HG03135 (cell line): ENCODE results near the gene PEAK1.
"Not testable (repeated sequence)": the region's sequence is repeated elsewhere in the genome, so short reads cannot be mapped to it uniquely, and the experiment has no call there.

ENCODE experiments used
- ATAC-seq: cut with Tn5 transposase; IDR thresholded peaks from one replicate; pipeline ENCODE4 v1.9.1; 2021; ENCODE audit warnings: mild to moderate bottlenecking, moderate library complexity; ENCODE audit not compliant: unreplicated experiment

The PEAK1 gene

DNA sequence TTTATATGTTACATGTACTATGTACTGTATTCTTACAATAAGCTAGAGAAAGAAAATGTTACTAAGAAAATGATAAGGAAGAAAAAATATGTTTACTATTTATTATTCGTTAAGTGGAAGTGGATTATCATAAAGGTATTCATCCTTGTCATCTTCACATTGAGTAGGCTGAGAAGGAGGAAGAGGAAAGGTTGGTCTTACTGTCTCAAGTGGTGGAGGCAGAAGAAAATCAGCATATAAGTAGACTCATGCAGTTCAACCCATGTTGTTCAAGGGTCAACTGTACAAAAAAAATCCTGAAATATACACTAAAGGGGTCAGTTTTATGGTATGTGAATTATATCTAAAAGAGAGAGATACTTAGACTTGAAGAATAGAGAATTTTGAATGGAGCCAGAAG, 6.5 kb upstream of the PEAK1 start:
- ATAC-seq: no peak

DNA sequence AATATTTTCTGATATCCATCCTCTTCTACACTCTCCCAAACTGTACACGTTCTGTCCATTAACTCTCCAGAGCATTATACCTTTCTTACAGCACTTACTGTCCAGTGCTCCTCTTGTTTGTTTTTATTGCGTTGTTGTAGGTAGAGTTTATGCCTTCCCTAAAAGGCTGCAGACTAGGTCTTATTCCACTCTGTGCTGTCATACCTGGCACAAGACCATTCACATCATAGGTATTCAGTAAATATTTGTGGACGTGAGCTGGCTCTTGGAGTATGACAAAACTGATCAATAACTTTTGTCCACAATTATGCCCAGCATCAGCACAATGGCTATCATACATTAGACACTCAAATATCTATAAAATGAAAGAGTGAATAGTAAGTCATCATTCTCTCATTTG, 5.2 kb upstream of the PEAK1 start:
- ATAC-seq: no peak

DNA sequence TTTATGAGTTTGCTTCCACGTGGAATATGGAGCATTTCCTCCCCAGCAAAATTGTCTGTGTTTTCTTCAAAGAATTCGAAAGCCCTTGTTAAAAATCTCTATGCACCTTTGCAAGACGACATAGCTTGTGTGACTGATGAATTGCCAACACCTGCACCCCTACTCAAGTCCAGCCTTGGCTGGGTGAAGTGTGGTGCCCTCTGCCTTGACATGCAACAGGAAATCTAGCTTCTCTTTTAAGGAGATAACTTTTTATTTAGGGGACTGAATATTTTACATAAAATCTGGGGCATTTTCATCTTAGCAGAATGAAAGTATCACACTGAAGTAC, 1.4 kb upstream of the PEAK1 start:
- no peak for ATAC-seq

DNA sequence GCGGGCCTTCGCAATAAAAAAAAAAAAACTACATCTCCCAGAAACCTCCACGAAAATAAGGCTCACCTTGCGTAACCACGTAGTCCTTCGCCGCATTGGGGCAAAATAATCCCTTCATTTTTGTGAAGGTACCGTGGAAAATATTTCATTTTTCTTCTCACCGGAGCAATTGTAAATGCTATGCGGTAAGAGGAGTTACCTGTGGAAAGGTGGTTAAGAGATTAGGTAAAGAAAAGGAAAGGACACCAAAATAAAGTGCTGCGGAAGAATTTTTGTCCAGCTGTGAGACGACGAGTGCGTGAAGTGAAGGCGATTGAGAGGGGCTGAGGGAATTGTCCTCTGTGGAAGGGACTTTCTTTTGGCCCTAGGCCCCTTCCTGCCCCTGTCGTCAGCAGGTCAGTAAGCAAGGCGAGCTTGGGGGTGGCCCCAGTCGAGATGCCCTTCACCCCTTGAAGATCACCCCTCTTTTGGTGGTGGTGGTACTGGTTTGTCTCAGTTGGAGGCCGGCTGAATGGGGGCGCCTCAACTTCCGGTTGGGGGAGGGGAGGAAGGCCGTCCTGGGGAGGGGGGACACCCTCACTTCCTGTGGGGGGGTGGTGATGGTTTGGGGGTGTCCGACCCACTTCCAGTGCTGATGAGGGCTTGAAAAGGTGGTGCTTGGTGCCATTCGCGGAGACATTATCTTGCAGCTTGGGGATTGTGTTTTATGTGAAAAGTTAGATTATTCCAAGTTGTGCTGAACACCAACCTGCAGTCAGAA, 886 bp upstream of the PEAK1 start, which contains the start of gene HMG20A:
Gene HMG20A (plus strand): TSS at position 279 of the 760 bp plus-strand sequence. CDS start 37,520 bp downstream, outside the sequence.
- peak; percentile 46 for ATAC-seq

DNA sequence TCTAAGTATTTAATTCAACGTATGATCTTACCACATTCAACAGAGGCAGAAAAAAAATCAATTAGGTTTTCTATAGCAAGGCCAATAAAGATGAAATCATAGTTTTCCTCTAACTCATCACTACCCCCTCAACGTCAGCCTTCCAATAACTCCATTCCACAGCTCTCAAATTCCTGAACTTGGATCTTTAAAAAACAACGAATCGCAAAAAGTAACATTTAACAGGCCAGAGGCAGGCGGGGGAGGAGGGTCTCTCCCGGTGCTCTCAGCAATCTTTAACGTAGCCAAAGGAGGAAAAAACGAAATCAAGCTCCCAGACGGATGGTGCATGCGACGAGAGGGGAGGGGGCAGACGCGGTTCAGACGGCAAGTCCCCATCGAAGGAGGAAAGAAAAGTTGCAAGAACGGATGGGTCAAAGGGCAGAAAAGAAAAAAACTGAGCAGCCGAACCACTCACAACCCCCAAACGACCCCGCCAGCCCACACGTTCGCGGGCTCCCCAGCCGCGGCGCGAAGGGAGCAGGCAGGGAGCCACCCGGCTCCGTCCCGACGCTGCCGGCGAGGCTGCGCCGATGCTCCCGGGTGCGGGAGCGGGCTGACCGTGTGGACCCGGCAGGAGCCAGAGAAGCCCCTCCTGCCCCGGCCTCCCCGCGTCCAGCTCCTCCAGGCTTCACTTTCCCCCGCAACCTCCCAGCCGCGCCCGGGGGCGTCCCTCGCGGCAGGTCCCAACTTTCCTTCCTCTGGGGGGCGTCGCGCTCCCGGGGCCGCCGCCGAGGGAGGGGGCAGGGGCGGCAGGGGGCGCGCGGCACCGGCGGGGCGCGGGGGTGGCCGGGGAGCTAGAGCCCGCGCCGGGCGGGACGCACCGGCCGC, 703 bp downstream of the PEAK1 start:
- peak; percentile 8 for ATAC-seq

DNA sequence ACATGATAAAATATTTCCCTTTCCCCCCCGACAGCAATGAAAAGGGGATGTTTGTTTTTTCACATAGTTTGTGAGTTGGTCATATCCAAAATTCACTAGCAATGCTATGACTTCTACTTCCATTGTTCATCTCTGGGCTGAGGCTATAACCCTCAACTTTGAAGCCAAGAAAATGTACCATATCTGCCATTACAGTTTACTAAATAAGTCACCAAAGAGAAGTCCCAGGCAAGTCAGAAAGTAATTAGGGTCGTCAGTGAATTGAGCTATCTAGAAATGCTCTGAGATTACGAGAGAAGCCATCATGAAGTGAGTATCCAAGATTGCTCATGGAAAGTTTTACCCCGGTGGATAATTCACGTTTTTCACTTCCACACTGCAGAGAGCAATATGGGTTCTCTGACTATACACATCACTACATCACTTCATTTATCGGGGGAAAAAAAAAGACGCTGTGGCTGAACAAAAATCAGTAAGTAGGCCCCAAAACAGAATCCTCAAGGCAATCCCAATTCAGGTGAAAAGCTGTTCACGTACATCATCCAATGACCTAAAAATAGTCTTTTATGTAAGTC, 1.4 kb downstream of the PEAK1 start:
- ATAC-seq: no peak

DNA sequence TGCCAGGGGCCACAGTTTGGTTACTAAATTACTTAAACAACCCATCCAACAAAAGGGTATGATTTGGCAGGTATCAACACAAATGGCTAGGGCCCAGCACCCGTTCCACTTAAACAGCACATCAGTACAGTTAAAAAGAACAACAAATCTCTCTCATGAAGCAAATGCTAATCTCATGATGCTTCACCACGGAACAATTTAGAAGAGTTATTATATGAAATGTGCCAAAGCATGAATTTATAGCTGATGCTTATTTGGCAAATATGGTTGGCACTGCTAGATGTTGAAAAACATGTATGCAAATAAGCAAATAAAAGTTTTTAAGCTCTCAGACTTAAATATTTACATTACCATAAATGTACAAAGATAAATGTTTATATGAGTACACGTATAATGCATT, 2.3 kb downstream of the PEAK1 start:
- no peak for ATAC-seq

DNA sequence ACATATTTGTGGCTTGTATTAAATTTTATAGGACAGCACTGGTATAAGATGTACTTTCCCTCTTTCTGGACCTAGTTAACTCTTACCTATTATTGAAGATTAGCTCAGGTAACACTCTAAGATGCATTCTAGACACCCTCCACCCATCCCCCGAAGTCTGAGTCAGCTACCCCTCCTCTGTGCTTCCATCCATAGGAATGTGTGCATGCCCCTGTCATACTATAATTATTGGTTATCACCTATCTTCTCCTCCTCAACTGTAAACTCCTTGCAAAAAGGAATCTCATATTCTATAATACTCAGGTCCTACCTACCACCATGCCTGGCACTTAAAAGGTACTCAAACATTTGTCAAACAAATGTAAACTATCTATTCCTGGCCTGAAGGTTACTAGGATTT, 3.0 kb downstream of the PEAK1 start:
- ATAC-seq: no peak

DNA sequence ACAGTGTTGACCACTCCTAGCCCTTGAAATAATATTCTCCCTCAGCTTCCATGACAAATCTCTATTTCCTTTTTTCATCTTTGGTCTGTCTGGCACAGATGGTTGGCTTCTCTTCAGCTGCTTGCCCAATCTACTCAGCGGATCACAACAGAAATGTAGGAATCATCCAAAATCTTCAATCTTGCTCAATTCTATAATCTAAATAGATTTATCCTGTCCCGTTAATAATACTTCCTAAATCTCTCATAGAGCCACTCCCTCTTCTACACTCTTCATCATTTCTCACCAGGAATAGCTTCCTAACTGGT, 3.8 kb downstream of the PEAK1 start:
- ATAC-seq: no peak

DNA sequence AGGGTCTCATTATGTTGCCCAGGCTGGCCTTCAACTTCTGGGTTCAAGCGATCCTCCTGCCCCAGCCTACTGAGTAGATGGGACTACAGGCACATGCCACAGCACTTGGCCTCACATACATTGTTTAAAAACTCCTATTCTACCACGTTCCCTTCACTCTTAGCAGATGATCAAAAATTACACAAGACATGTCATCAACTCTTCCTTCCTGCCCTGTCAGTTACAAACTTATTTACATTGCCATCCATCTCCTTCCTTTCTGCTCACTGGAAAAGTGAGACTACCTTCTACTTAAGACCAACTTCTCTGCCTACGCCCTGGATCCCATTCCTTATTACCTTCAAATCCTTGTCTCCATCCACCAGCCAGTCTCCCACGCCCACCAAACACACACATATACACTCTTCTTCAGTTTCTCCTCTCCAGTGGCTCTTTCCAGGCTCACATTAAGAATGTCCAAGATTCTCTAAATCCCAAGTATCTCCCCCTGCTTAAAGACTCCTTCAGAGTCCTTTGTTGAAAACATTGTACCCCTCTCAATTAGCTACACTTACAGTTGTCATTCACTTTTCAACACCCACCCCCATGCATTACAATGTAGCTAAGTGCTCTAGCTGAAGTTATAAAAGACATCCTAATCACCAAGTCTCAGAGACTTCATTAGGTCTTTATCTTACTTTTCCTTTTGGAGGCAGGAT, 4.3 kb downstream of the PEAK1 start:
- no peak for ATAC-seq

DNA sequence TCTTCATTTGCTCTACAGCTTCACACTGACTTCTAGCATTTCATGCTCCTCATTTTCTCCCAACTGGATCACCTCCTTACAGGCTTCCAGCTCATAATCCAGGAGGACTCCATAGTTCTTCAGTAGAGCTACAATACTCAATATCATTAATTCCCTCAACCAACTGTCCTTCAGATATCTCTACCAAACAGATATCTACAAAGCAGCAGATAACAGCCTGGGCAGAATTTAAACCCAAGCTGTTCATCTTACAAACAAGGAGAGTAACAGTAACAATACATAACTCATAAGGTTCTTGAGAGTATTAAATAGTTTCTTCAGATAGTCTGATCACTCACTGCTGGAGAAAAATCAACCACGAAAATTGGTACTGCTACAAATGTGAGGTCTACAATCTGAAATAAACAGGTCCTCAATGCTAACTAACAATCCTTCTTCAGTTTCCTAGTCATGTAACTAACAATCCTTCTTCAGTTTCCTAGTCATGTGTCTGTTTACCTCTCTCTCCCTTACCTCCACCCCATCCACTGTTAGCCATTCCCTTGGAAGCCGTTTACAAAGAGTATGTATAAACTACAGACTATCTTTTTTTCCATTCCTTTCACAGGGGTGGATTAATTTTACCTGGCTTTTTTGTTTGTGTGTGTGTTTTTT, 5.0 kb downstream of the PEAK1 start:
- no peak for ATAC-seq

DNA sequence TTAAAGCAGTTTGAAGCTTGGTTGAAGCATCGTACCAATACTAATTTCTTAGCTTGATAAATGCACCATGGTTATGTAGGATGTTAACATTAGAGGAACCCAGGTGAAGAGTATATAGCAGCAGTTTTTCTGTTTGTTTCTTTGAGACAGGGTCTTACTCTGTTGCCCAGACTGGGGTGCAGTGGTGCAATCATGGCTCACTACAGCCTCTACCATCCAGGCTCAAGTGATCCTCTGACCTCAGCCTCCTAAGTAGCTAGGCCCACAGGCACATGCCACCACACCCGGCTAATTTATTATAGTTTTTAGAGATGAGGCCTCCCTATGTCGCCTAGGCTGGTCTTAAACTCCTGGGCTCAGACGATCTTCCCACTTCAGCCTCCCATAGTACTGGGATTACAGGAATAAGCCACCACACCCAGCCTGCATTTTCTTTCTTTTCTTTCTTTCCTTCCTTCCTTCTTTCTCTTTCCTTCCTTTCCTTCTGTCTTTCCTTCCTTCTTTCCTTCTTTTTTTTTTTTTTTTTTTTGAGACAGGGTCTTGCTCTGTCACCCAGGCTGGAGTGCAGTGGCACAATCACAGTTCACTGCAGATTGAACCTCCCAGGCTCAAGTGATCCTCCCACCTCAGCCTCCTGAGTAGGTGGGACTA, 6.1 kb downstream of the PEAK1 start:
- no peak for ATAC-seq

DNA sequence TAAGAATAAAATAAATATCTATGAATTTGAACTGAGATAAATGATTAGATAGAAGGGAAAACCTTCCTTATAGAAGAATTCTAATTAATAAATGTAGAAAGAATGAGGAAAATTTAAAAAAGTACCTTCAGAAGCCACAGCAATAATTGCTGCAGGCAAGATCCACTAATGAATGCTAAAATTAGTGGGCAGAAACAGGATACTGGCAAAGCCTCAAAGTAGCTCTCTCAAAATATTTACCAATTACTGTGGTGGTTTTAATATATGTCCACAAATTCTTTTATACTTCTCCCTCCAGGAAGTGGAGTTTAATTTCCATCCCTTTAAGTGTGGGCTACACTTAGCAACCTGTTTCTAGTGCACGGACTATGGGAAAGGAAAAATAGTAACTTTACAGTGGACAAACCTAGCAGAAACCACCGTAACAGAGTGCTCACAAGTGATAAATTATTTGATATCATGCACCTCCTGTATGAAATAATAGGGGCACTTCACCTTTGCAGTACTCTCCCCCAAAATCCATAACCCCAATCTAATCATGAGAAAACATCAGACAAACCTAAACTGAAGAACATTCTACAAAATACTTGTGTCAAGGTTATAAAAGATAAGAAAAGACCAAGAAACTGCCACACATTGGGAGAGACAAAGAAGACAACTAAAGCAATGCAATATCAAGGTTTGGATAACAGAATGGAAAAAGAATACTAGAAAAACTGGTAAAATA, 6.8 kb downstream of the PEAK1 start:
- no peak for ATAC-seq

DNA sequence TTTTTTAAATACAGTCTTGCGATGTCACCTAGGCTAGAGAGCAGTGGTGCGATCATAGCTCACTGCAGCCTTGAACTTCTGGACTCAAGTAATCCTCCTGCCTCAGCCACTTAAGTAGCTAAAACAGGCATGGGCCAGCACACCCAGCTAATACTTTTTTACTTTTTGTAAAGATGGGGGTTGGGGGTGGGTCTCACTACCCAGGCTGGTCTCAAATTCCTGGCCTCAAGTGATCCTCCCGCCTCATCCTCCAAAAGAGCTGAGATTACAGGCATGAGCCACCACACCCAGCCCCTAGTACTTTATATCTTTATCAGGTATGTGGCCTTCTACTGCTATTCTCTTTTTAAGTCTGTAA, 8.3 kb downstream of the PEAK1 start:
- no peak for ATAC-seq

DNA sequence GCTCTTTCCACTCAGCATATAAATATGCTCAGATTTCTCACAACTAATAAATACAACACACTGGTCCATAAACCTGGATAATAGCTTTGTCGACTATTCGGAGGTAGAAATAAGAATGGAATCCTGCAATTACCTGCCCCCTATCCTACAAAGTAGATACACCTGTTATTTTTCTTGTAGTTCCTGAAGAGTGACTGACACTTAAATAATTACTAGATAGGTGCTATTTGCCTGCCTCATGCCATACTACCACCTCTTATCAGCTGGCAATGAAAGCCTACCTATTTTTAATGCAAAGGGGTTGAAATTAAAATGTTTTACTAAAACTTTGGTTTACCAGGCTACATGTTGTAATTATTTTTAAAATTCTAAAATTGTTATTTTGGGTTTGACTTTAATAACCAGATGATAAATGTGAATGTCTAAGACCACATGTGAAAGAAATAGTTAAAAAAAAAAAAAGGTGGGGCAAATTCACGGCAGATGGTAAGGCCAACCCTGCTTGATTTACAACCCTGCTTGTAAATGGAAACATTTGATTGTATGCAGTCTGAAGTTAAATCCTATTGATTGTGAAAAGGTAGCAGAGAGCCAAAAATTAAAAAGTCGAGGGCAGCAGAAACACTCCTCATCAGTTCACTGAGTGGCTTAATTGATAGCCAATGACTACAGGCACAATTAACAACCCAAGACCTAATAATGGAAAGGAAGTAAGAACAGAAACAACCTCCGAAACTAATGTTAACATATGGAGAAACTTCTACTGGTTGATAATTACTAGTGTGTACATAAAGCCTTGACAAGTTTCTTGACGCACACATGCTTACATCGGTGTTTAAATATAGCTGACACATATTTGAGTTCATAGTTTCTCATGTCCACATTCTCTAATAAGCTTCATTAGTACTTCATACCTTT, 8.9 kb downstream of the PEAK1 start:
- no peak for ATAC-seq

DNA sequence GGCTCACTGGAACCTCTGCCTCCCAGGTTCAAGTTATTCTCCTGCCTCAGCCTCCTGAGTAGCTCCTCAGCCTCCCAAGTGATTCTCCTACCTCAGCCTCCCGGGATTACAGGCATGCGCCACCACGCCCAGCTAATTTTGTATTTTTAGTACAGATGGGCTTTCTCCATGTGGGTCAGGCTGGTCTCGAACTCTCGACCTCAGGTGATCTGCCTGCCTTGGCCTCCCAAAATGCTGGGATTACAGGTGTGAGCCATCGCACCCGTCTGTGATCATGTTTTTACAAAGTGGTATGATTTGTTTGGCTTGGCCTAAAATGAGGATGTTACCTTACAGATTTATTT, 9.8 kb downstream of the PEAK1 start:
- ATAC-seq: not testable (repeated sequence)

DNA sequence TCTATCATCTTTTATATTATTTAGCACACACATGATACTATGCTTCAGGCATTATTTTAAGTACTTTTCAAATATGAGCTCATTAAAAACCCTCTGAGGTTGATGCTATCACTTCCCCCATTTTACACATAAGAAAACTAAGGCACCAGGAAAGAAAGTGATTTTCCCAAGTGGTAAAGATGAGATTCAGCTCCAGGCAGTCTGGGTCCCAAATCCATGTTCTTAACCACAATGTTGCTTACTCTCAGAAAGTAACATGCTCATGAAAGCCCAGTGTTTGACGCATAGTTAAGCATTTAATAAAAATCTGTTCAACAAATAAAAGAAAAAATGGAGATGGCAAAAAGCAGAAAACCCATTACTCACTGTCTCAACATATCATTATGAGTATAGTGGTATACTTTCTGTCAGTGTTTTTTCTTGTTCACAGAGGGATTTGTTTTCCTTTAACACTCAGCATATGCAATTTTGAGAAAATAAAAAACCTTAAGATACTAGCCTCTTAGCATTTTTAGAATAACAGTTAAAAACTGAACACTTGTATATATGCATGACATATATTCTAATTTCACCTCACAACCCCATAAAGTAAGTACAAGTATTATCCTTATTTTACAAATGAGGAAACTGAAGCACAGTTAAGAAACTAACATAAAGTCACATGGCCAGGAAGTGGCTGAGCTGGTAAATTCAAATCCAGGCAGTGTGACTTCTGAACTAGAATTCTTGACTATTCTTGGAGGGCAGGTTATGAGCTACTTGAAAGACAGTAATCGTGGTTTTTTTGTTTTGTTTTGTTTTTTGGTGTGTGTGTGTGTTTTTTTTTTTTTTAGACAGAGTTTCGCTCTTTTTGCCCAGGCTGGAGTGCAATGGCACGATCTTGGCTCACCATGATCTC, 10.4 kb downstream of the PEAK1 start:
- peak; percentile 84 for ATAC-seq

DNA sequence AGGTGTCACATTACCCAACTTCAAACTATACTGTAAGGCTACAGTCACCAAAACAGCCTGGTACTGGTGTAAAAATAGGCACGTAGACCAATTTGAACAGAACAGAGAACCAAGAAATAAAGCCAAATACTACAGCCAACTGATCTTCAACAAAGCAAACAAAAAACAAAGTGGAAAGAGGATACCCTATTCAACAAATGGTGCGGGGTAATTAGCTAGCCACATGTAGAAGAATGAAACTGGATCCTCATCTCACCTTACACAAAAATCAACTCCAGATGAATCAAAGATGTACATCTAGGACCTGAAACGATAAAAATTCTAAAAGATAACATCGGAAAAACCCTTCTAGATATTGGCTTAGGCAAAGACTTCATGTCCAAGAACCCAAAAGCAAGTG, 13.1 kb downstream of the PEAK1 start:
- no peak for ATAC-seq
